Smooth muscle cell (in vitro differentiated cells): ENCODE results near the gene PCNT. TPM values are rescaled to one million over a fixed set of nuclear protein-coding genes. Genes with fewer than 3 reads are reported as not detected.

ENCODE experiments used
- DNase-seq: peaks from one replicate; lab custom pipeline; 2025; ENCODE audit not compliant: unreplicated experiment; lab: John Stamatoyannopoulos, UW
- H2AFZ ChIP-seq: fragments of 200-600 bp; sonication (generic); 2 replicates; pipeline ENCODE4 v1.6.0; 2016; ENCODE audit warnings: antibody characterized with exemption, low read depth, mild to moderate bottlenecking
- H3F3A ChIP-seq: fragments of 200-600 bp; sonication (generic); 2 replicates; pipeline ENCODE4 v1.6.0; 2017; ENCODE audit warnings: antibody characterized with exemption, low read depth
- H3K27ac ChIP-seq: fragments of 200-600 bp; sonication (generic); 2 replicates; pipeline ENCODE4 v1.5.1; 2016; ENCODE audit warnings: low read depth, mild to moderate bottlenecking
- H3K27me3 ChIP-seq: fragments of 200-600 bp; sonication (generic); 2 replicates; pipeline ENCODE4 v1.6.1; 2016; ENCODE audit warnings: low read depth, mild to moderate bottlenecking
- H3K36me3 ChIP-seq: fragments of 200-600 bp; sonication (generic); 2 replicates; pipeline ENCODE4 v1.5.1; 2016; ENCODE audit warnings: low read depth
- H3K4me1 ChIP-seq: fragments of 200-600 bp; sonication (generic); 2 replicates; pipeline ENCODE4 v1.5.1; 2016; ENCODE audit warnings: low read depth
- H3K4me2 ChIP-seq: fragments of 200-600 bp; sonication (generic); 2 replicates; pipeline ENCODE4 v1.6.0; 2016; ENCODE audit warnings: mild to moderate bottlenecking
- H3K4me3 ChIP-seq: fragments of 200-600 bp; sonication (generic); 2 replicates; pipeline ENCODE4 v1.5.1; 2016; ENCODE audit warnings: mild to moderate bottlenecking
- H3K79me2 ChIP-seq: fragments of 200-600 bp; sonication (generic); 2 replicates; pipeline ENCODE4 v1.6.0; 2016; ENCODE audit warnings: low read depth, mild to moderate bottlenecking
- H3K9ac ChIP-seq: fragments of 200-600 bp; sonication (generic); 2 replicates; pipeline ENCODE4 v1.6.0; 2016; ENCODE audit warnings: low read depth
- H3K9me3 ChIP-seq: fragments of 200-600 bp; sonication (generic); replicated peaks from 2 replicates; pipeline ENCODE4 v1.5.1; 2016; ENCODE audit warnings: low read depth
- H4K20me1 ChIP-seq: fragments of 200-600 bp; sonication (generic); 2 replicates; pipeline ENCODE4 v1.6.0; 2016; ENCODE audit warnings: low read depth
- WGBS: methylation state at CpG from one replicate; pipeline ENCODE4 v1.1.7; 2016; ENCODE audit warnings: low lambda C conversion rate; 5-methylcytosine and 5-hydroxymethylcytosine counted together
- polyA plus RNA-seq: library from polyadenylated mRNA; unstranded; fragments of >200 nt; fragmentation: Nextera tagmentation; extraction: Ambion mirVana; gene quantifications from 2 replicates; pipeline ENCODE4 v1.2.1, GENCODE V29; 2016
- total RNA-seq: library from RNA; depleted of rRNA; stranded (reverse); fragments of >200 nt; gene quantifications from 2 replicates; pipeline ENCODE4 v1.2.3, GENCODE V29; 2014
- TF ChIP-seq, protein P1 (sequence below): fragments of 200-600 bp; sonication (generic); IDR thresholded peaks from 2 replicates; pipeline ENCODE4 v1.5.1; 2017; ENCODE audit warnings: borderline replicate concordance, mild to moderate bottlenecking, antibody characterized with exemption; ENCODE audit not compliant: insufficient read depth, poor library complexity, severe bottlenecking

PCNT gene
- total and polyA plus RNA-seq, 2 experiments from 2014 or later, result 9.3 to 10.8 TPM

DNA sequence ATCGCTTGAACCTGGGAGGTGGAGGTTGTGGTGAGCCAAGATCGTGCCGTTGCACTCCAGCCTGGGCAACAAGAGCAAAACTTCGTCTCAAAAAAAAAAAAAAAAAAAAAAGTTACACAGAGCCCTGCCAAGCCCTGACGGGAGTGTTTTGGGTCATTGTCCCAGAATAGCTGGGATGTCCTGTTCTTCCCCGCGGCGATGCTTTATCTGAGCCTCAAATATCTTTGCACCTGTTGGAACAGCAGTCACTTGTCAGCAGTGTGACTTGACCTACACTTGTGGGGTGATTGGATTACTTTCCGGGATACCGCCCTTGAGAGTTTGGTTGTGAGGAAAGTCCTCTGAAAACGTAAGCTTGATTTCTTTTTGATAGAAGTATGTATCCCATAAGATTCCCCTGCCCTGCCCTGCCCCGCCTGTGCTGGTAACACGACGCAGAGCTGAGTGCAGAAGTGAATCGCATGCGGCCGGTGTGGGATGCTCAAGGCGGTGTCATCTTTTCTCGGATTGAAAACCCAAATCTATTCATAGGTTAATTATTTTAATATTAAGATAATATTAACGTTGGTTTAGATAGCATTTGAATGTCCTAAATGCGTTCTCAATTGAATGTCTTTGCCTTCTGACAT lies 50.9 kb downstream of the PCNT start:
- H3K27me3 ChIP-seq, result no peaks in the 10 kb centered on the region
- H2AFZ ChIP-seq, result no peak overlapping the region
- H3K4me3 ChIP-seq, result no peak overlapping the region
- no peaks in the 10 kb centered on the region for H3K36me3 ChIP-seq
- no peaks in the 10 kb centered on the region for H3K79me2 ChIP-seq
- H3K4me1 ChIP-seq, result no peaks in the 10 kb centered on the region
- no peaks in the 10 kb centered on the region for H3K9me3 ChIP-seq
- no peaks in the 10 kb centered on the region for H3F3A ChIP-seq
- H4K20me1 ChIP-seq, result peaks cover 9% of the 10 kb centered on the region
- no peak overlapping the region for H3K9ac ChIP-seq
- DNase-seq, result no peak
- H3K4me2 ChIP-seq, result no peak overlapping the region
- TF ChIP-seq, protein P1, sequence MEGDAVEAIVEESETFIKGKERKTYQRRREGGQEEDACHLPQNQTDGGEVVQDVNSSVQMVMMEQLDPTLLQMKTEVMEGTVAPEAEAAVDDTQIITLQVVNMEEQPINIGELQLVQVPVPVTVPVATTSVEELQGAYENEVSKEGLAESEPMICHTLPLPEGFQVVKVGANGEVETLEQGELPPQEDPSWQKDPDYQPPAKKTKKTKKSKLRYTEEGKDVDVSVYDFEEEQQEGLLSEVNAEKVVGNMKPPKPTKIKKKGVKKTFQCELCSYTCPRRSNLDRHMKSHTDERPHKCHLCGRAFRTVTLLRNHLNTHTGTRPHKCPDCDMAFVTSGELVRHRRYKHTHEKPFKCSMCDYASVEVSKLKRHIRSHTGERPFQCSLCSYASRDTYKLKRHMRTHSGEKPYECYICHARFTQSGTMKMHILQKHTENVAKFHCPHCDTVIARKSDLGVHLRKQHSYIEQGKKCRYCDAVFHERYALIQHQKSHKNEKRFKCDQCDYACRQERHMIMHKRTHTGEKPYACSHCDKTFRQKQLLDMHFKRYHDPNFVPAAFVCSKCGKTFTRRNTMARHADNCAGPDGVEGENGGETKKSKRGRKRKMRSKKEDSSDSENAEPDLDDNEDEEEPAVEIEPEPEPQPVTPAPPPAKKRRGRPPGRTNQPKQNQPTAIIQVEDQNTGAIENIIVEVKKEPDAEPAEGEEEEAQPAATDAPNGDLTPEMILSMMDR, result no peak
- 93% methylated on average over 21 of the region's 21 CpGs for WGBS
- H3K27ac ChIP-seq, result no peak overlapping the region

DNA sequence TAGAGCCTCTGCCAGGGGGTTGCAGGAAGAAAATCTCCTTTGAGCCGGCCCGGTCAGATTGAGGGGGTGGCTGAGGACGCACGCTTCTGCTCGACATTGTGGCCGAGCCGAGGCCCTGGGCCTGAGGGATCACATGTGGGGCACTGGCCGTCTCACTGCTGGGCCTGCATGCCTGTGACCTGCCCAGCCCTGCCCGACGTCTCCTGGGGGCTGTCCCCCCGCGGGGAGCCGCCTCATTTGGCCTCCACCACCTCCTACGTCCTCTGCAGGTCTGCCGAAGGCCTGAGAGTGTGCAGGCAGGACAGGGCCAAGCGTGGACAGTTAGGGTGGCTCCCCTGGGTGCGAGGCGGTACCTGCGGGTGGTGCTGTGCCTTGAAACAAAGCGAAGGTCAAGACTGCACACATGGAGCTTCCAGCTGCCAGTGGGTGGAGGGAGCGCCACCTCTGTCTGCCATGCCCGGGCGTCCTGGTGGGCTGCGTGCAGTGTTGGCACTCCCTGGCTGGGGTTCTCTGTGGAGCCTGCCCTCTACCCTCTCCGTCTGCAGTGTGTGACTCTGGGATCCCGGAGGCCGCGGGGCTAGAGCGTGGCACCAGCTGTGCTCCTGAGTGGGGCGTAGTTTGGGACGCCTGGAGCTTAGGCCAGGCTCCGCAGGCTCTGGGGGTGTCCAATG lies 51.7 kb downstream of the PCNT start:
- no peak overlapping the region for H3K9ac ChIP-seq
- H2AFZ ChIP-seq, result no peak overlapping the region
- H4K20me1 ChIP-seq, result peaks cover 8% of the 10 kb centered on the region
- H3K27me3 ChIP-seq, result no peaks in the 10 kb centered on the region
- H3K4me1 ChIP-seq, result no peaks in the 10 kb centered on the region
- no peak overlapping the region for H3K27ac ChIP-seq
- TF ChIP-seq, protein P1, result no peak
- no peaks in the 10 kb centered on the region for H3K9me3 ChIP-seq
- peaks cover 4% of the 10 kb centered on the region for H3K79me2 ChIP-seq
- 94% methylated on average over 32 of the region's 32 CpGs for WGBS
- no peaks in the 10 kb centered on the region for H3F3A ChIP-seq
- H3K4me3 ChIP-seq, result no peak overlapping the region
- H3K36me3 ChIP-seq, result no peaks in the 10 kb centered on the region
- no peak overlapping the region for H3K4me2 ChIP-seq
- DNase-seq, result no peak

DNA sequence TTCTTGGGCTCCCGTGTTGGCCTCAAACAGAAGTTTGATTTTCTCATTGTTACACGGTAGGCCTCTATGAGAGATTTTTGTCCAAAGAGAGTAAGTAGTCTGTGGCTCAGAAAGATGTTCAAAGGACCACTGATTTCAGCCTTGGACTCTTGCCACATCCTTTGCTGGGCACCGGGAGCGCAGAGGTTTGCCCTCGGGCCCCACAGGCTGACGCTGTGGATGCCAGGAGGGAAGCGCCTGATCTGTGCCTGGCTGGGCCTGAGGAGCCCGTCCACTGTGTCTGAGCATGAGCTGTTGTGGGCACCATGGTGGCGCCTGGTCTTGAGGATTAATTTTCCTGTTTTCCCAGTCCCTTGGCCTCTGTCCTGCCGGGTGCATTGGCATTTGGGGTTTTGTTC lies 52.3 kb downstream of the PCNT start:
- H3K4me2 ChIP-seq, result no peak overlapping the region
- peaks cover 5% of the 10 kb centered on the region for H3K79me2 ChIP-seq
- H3K4me3 ChIP-seq, result no peak overlapping the region
- no peaks in the 10 kb centered on the region for H3K36me3 ChIP-seq
- no peak overlapping the region for H2AFZ ChIP-seq
- H3K27ac ChIP-seq, result no peak overlapping the region
- no peak overlapping the region for H3K9ac ChIP-seq
- TF ChIP-seq, protein P1, result no peak
- H3K4me1 ChIP-seq, result no peaks in the 10 kb centered on the region
- no peak for DNase-seq
- H3K9me3 ChIP-seq, result no peaks in the 10 kb centered on the region
- no peaks in the 10 kb centered on the region for H3F3A ChIP-seq
- H4K20me1 ChIP-seq, result peaks cover 8% of the 10 kb centered on the region
- WGBS, result 99% methylated on average over 10 of the region's 10 CpGs
- H3K27me3 ChIP-seq, result no peaks in the 10 kb centered on the region
